Measurements from ENCODE around the gene NHSL2.

DNA sequence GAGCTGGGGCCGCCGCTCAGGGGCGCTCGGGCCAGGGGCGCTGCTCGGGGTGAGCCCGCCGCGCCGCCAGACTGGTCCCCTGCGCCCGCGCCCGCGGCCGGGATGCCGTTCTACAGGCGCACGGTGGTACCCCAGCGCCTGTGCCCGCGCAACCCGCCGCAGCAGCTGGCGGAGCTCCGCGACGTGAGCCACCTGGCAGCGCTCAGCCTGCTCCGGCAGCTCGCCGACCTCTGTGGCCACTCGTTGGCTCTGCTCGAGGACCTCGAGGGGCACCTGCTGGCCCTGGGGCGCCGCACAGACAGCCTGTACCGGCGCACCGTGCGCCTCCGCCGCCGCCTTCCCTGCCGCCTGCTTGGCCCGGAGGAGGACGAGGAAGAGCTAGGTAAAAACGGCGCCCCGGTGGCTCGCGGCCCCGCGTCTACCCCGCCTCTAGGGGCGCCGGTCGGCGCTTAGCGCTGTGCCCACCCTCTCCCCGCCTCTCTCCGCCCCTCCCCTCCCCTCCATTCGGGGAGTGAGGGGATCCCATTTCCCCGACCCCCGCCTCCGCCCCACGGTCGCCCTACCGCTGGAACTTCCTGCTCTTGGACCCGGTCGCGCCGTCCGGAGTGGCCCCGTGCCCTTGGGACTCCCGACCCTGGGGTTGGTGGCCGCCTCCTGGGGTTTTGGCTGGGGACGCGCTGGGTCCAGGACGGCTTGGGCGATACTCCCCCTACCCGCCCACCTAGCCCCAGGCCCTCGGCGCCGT lies 513 bp downstream of the NHSL2 start:
- TF ChIP-seq, protein P1, sequence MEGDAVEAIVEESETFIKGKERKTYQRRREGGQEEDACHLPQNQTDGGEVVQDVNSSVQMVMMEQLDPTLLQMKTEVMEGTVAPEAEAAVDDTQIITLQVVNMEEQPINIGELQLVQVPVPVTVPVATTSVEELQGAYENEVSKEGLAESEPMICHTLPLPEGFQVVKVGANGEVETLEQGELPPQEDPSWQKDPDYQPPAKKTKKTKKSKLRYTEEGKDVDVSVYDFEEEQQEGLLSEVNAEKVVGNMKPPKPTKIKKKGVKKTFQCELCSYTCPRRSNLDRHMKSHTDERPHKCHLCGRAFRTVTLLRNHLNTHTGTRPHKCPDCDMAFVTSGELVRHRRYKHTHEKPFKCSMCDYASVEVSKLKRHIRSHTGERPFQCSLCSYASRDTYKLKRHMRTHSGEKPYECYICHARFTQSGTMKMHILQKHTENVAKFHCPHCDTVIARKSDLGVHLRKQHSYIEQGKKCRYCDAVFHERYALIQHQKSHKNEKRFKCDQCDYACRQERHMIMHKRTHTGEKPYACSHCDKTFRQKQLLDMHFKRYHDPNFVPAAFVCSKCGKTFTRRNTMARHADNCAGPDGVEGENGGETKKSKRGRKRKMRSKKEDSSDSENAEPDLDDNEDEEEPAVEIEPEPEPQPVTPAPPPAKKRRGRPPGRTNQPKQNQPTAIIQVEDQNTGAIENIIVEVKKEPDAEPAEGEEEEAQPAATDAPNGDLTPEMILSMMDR (IDR thresholded peaks at IDR 0.05): peak; percentile 66
- TF ChIP-seq POLR2AphosphoS5 (IDR thresholded peaks at IDR 0.05; ENCODE audit: low read depth, low read length) (no peak), SIN3A (IDR thresholded peaks at IDR 0.05; ENCODE audit: borderline replicate concordance, insufficient read depth, low read depth, low read length) (no peak), TCF7L2 (IDR thresholded peaks at IDR 0.05; ENCODE audit: low read depth, low read length) (no peak)
- TF ChIP-seq, protein P2, sequence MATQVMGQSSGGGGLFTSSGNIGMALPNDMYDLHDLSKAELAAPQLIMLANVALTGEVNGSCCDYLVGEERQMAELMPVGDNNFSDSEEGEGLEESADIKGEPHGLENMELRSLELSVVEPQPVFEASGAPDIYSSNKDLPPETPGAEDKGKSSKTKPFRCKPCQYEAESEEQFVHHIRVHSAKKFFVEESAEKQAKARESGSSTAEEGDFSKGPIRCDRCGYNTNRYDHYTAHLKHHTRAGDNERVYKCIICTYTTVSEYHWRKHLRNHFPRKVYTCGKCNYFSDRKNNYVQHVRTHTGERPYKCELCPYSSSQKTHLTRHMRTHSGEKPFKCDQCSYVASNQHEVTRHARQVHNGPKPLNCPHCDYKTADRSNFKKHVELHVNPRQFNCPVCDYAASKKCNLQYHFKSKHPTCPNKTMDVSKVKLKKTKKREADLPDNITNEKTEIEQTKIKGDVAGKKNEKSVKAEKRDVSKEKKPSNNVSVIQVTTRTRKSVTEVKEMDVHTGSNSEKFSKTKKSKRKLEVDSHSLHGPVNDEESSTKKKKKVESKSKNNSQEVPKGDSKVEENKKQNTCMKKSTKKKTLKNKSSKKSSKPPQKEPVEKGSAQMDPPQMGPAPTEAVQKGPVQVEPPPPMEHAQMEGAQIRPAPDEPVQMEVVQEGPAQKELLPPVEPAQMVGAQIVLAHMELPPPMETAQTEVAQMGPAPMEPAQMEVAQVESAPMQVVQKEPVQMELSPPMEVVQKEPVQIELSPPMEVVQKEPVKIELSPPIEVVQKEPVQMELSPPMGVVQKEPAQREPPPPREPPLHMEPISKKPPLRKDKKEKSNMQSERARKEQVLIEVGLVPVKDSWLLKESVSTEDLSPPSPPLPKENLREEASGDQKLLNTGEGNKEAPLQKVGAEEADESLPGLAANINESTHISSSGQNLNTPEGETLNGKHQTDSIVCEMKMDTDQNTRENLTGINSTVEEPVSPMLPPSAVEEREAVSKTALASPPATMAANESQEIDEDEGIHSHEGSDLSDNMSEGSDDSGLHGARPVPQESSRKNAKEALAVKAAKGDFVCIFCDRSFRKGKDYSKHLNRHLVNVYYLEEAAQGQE (IDR thresholded peaks at IDR 0.05; ENCODE audit: insufficient read depth in 1 of 2, low read depth in 2 of 2, low read length in 1 of 2): no peak

All from Panc1 (cell line).